Prostate gland (tissue), 2 donors: Measurements from ENCODE around the gene CCAR1. TPM values are rescaled to one million over a fixed set of nuclear protein-coding genes. Genes with fewer than 3 reads are reported as not detected.

Experiments used
- DNase-seq: peaks from one replicate; pipeline ENCODE4 v3.0.0-alpha.2; 2019; ENCODE audit warnings: low spot score
- H3K27ac ChIP-seq, 2 donors: fragments of 200-600 bp; sonication (generic); 2 replicates each; pipeline ENCODE4 v1.5.1; 2017 to 2019
- H3K27me3 ChIP-seq: fragments of 200-600 bp; sonication (generic); replicated peaks from 2 replicates; pipeline ENCODE4 v1.5.1; 2019; ENCODE audit not compliant: insufficient read depth
- H3K36me3 ChIP-seq, 2 donors: fragments of 200-600 bp; sonication (generic); 1 replicate in 1 of 2; 2 replicates in 1 of 2; pipeline versions ENCODE4 v1.5.1 to v1.8.1; 2017 to 2019
- H3K4me1 ChIP-seq: fragments of 200-600 bp; sonication (generic); replicated peaks from 2 replicates; pipeline ENCODE4 v1.5.1; 2019
- H3K4me3 ChIP-seq, 2 donors: fragments of 200-600 bp; sonication (generic); 2 replicates each; pipeline ENCODE4 v1.5.1; 2017 to 2019
- H3K9me3 ChIP-seq: fragments of 200-600 bp; sonication (generic); 2 replicates; pipeline ENCODE4 v1.5.1; 2017
- CTCF ChIP-seq, 4 experiments: fragments of 200-600 bp in 2 of 4; fragments of 450-650 bp in 2 of 4; sonication (generic) in 2 of 4; IDR thresholded peaks; 1 replicate in 3 of 4; 2 replicates in 1 of 4; pipeline ENCODE4 v1.5.1; 2016 to 2019; ENCODE audit warnings: antibody characterized with exemption in 4 of 4, mild to moderate bottlenecking in 2 of 4, moderate library complexity in 2 of 4
- POLR2A ChIP-seq: fragments of 450-650 bp; IDR thresholded peaks from one replicate; pipeline ENCODE4 v1.6.1; 2016; ENCODE audit warnings: antibody characterized with exemption, mild to moderate bottlenecking
- POLR2AphosphoS5 ChIP-seq: sonication (generic); formaldehyde crosslinking; IDR thresholded peaks from one replicate; pipeline ENCODE4 v1.6.1; 2017; ENCODE audit warnings: antibody characterized with exemption
- WGBS: methylation state at CpG from one replicate; pipeline ENCODE4 v1.1.5; 2018; 5-methylcytosine and 5-hydroxymethylcytosine counted together
- intact Hi-C: fragments of 100-400 bp; cut with DNase I; formaldehyde crosslinking; loops from one replicate; pipeline ENCODE4 v1.14.2; 2022
- total RNA-seq, 2 donors: library from RNA; depleted of rRNA; stranded (reverse); fragments of >200 nt; gene quantifications; one replicate each; pipeline ENCODE4 v1.1.0, GENCODE V29; 2016

Gene CCAR1
- total RNA-seq, 2 donors from 2014 or later = 38.1 to 73.8 TPM

DNA sequence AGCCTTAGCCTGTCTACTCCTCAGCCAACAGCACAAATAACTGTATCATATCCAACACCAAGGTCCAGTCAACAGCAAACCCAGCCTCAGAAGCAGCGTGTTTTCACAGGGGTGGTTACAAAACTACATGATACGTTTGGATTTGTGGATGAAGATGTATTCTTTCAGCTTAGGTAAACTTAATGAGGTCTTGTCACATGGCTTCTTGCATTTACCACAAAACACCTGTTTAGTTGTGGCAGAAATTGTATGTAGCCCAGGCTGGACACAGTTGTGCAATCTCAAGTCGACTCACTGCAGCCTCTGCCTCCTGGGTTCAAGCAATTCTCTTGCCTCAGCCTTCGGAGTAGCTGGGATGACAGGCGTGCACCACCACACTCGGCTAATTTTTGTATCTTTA is 21.4 kb downstream of the CCAR1 start:
- Histone ChIP-seq H3K27ac (no peak overlapping the region), H3K27me3 (no peaks in the 10 kb centered on the region), H3K4me1 (no peaks in the 10 kb centered on the region), H3K4me3 (no peak overlapping the region), H3K36me3 (peaks cover 0 to 7% of the 10 kb centered on the region in 2 donors), H3K9me3 (no peaks in the 10 kb centered on the region)
- intact Hi-C loops = no loop called here
- no peak for TF ChIP-seq POLR2A
- TF ChIP-seq POLR2AphosphoS5 = no peak
- no peak for TF ChIP-seq CTCF (IDR thresholded peaks at IDR 0.05)
- no peak for DNase-seq
- 74% methylated on average over 6 of the region's 6 CpGs for WGBS

DNA sequence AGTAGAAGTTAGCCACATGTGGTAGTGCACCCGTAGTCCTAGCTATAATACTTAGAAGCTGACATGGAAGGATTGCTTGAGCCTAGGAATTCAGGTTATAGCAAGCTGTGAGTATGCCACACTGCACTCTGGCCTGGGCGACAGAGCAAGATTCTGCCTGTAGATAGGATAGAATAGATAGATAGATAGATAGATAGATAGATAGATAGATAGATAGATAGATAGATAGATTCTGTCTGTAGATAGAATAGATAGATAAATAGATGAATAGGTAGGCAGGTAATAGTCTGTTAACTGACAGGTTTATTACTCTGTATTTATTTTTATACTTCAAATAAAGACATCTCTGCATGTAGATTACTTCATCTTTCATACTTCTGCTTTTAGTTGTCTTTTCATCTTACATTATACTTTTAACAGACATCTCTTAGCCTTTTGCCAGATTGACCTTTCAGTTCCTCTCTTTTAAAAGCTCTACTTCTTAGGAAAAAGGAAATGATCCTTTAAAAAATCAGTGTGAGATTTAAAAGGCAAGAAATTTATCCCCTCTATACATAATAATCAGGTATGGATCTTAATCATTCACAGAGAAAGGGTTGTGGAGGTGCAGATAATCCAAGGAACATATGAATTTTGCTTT is 31.8 kb downstream of the CCAR1 start:
- DNase-seq = no peak
- WGBS = 77% methylated on average over 2 of the region's 2 CpGs
- intact Hi-C loops = no loop called here
- Histone ChIP-seq H3K4me3 (no peak overlapping the region), H3K4me1 (no peaks in the 10 kb centered on the region), H3K27ac (no peak overlapping the region), H3K36me3 (peaks cover 21 to 31% of the 10 kb centered on the region in 2 donors), H3K9me3 (no peaks in the 10 kb centered on the region), H3K27me3 (no peaks in the 10 kb centered on the region)
- no peak for TF ChIP-seq POLR2AphosphoS5
- no peak for TF ChIP-seq POLR2A
- no peak for TF ChIP-seq CTCF (IDR thresholded peaks at IDR 0.05)

DNA sequence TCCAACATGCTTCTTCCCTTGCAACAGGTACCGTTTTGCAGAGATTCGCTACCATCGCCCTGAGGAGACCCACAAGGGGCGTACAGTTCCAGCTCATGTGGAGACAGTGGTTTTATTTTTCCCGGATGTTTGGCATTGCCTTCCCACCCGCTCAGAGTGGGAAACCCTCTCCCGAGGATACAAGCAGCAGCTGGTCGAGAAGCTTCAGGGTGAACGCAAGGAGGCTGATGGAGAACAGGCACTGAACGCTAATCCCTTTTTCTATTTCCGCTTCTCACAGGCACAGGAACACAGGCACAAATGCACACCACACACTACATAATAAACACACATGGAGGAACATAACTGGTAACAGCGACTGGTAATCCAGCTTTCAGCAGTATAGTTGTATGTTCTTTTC is 35.2 kb downstream of the CCAR1 start:
- no peak for TF ChIP-seq POLR2AphosphoS5
- TF ChIP-seq CTCF (IDR thresholded peaks at IDR 0.05) = no peak
- no peak for TF ChIP-seq POLR2A
- Histone ChIP-seq H3K4me1 (no peaks in the 10 kb centered on the region), H3K27me3 (no peaks in the 10 kb centered on the region), H3K4me3 (no peak overlapping the region), H3K9me3 (no peaks in the 10 kb centered on the region), H3K36me3 (peaks cover 24 to 32% of the 10 kb centered on the region in 2 donors), H3K27ac (no peak overlapping the region)
- DNase-seq = no peak
- intact Hi-C loops = no loop called here
- WGBS = 85% methylated on average over 12 of the region's 12 CpGs

DNA sequence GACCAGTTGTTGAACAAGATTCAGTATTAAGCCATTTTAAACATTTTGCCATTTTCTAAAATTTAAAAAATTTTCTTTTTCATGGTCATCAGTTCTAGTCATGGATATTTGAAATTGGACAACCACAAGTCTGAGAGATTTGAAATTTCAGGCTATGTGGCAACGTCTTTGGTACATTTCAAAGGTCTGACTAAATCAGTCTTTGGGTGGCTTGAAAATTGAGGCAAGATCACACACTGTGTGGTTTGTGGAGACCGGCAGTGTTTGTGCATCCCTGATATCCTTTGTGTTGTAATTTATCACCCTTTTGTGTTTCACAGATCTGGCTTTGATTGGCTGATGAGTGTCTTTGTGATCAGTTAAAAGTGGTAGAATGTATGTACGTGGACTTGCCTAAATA is 35.7 kb downstream of the CCAR1 start:
- Histone ChIP-seq H3K9me3 (no peaks in the 10 kb centered on the region), H3K27ac (no peak overlapping the region), H3K4me3 (no peak overlapping the region), H3K4me1 (no peaks in the 10 kb centered on the region), H3K36me3 (peaks cover 24 to 32% of the 10 kb centered on the region in 2 donors), H3K27me3 (no peaks in the 10 kb centered on the region)
- 76% methylated on average over 3 of the region's 3 CpGs for WGBS
- DNase-seq = no peak
- no peak for TF ChIP-seq CTCF (IDR thresholded peaks at IDR 0.05)
- intact Hi-C loops = no loop called here

GRCh38 chr10:68759223-68759863 is 38.3 kb downstream of the CCAR1 start:
- Histone ChIP-seq H3K27ac (no peak overlapping the region), H3K4me1 (no peaks in the 10 kb centered on the region), H3K4me3 (no peak overlapping the region), H3K36me3 (peaks cover 17 to 24% of the 10 kb centered on the region in 2 donors), H3K9me3 (no peaks in the 10 kb centered on the region), H3K27me3 (no peaks in the 10 kb centered on the region)
- 96% methylated on average over 6 of the region's 6 CpGs for WGBS
- intact Hi-C loops = no loop called here
- no peak for DNase-seq
- no peak for TF ChIP-seq CTCF (IDR thresholded peaks at IDR 0.05)
- no peak for TF ChIP-seq POLR2A
- TF ChIP-seq POLR2AphosphoS5 = no peak
